GM18868 (cell line): ENCODE data around the gene PFDN5.
"Not testable (repeated sequence)": the region's sequence is repeated elsewhere in the genome, so short reads cannot be mapped to it uniquely, and the experiment has no call there.

Experiments
- ATAC-seq: cut with Tn5 transposase; IDR thresholded peaks from one replicate; pipeline ENCODE4 v1.9.1; 2021; ENCODE audit warnings: mild to moderate bottlenecking, moderate library complexity; ENCODE audit not compliant: unreplicated experiment

The PFDN5 gene

DNA sequence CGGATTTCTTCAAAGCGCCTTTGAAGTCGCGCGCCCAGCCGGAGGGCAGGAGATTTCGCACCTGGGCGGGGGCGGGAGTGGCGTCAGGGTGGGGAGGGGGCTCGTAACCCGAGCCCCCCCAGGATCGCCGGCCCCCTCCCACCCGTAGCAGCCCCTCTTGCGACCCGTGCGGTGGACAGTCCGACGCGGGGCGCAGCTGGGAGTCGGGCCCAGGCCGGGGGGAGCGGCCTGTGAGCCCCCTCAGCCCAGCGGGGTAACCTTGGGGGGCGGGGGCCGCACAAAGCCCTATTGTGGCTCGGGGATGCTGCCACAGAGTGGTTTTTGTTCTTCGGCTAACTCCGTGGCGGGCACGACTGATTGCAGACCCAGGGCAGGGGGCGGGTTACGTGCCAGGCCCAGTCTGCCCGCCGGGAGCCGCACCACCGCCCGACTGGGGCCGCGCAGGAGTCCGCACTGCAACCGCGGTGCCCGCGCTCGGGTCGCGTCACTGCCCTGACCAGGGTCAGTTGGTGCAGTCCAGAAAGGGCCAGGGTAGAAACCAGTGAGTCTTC is 30.2 kb downstream of the PFDN5 start:
- ATAC-seq = no peak

- no peak for ATAC-seq
Observed at GRCh38 chr12:53326460-53327185, 31.3 kb downstream of the PFDN5 start.

GRCh38 chr12:53327435-53328042 is 32.2 kb downstream of the PFDN5 start:
- ATAC-seq = no peak

DNA sequence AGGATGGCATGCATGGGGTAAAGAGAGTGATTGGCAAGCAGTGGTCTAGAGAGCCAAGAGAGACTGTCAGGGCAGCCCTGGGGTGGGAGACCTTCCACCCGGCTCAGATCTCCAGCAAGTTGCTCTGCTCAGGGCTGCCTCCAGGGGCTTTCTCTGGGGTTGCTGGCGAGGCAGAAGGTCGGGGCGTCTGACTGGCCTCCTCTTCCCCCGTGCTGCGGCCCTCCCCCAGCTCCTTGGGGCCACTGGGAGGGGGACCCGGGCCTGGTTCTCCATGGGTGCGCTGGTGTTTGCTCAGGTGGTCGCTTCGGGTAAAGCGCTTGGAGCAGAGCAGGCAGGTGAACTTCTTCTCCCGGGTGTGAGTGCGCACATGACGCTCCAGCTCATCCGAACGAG is 32.7 kb downstream of the PFDN5 start:
- ATAC-seq = no peak

DNA sequence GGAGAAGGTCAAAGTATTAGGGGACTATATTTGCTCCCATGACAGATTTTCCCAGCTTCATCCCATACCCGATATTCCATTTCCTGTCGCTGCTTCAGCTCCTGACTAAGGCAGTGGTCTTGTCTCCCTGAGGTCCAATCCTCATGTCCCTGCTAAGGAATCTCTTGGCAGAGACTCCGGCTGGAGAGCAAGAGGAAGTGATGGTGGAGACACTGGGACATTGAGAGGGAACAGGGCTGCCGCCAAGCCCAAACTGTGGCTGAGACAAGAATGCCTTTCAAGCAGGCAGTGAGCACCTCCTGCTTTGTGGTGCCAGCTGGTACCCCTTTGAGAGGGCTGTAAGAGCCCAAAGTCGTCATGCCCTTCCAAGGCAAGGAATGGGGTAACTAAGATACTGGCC is 35.3 kb downstream of the PFDN5 start:
- no peak for ATAC-seq

GRCh38 chr12:53332339-53332738 is 37.0 kb downstream of the PFDN5 start:
- ATAC-seq = not testable (repeated sequence)

DNA sequence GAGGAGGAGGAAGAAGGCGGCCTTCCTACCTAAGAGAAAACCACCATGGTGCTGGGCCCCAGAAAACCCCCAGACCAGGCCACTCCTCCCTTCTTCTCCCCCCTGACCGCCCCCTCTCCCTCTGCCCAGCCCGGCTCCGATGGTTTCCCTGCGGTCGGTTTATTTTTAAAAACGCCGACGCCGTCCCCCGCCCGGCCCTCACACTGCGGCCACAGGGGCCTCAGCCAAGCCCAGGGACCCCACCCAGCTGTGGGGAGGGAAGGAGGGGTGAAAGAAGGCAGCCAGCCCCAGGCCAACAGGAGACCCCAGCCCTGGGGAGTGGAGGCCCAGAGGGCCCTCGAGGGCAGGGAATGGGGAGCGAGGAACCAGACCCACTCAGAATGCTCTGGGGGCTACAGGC is 37.4 kb downstream of the PFDN5 start:
- no peak for ATAC-seq

DNA sequence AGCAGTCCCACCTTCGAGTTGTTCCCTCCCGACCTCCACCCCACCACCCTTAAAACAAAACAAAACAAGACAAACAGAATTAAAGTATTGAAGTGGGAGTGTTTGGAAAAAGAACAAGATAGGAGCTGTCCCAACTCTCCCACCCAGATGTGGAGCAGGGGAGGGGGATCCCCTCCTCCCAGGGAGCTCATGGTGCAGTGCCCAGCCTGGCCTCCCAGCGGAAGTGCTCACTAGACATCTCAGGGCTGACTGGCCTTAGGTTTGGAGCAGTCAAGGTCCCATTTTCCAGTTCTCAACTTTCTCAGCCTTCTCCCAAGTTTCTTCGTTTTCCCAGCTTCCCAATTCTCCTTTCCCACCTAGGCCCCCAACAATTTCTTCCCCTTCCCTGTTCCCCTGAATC is 37.9 kb downstream of the PFDN5 start:
- ATAC-seq = no peak

DNA sequence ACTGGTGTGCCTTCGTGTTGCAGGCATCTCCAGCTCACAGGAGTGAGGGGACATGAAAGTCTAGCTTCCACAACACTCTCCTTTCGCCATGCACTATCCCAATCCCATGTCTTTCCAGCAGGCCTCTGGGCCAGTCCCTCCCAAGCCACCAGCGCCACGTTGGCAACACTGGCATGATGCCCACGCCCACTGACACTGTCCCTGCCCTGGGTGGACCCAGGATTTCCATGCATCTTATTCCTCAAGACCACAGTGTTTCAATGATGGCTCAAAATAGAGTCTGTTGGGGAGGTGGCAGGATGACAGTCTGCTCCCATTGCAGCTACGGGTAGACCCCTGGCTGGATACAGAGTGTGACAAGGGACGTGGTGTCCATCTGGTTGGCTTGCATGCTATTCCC is 38.5 kb downstream of the PFDN5 start:
- no peak for ATAC-seq

DNA sequence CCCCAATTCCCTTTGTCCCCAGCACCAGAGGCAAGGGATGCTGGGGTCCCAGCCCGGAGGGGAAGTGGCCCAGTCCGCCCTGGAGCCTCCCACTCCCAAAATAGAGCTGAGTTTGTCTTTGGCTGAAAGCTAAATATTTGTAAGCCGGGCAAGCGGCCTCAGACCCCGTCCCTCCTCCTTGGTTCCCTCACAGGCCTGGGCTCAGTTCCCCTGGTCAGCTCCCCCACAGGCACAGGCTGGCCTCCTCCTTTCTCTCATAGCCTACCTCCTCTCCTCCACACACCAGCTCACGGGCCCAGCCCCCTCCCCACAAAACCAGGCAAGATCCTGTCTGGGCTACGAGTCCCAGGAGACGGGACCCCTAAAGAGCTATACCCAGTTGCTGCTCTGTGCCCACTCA is 39.5 kb downstream of the PFDN5 start:
- ATAC-seq = no peak

DNA sequence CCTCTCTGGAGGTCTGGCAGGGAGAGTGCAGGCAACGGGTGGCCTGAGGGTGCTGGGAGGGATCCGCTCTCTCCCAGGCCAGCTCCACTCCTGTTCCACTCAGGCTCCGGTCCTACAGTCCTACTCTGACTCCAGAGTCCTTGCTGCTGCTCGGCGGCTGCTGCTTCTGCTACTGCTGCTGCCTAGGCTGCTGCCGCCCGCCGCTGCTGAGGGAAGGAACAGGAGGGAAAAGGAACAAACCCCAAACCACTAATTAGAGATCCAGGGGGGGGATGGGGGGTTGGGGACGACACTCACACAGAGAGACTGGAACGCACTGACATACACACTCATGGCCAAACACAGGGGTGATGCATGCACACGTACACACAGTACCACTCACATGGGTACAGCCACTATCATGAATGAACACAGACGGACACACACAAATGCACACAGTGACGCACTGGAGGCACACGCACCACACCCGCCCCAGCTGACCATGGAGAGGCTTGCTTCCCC is 40.9 kb downstream of the PFDN5 start, which contains the start of gene SP7:
Gene SP7, minus strand, starts transcription at position 174 of the 501 bp plus-strand sequence. CDS start 708 bp downstream, outside the sequence.
- no peak for ATAC-seq

GRCh38 chr12:53338017-53338416 is 42.7 kb downstream of the PFDN5 start:
- no peak for ATAC-seq

GRCh38 chr12:53338916-53339315 is 43.6 kb downstream of the PFDN5 start:
- no peak for ATAC-seq

- ATAC-seq = no peak
Observed at GRCh38 chr12:53340398-53340797, 45.1 kb downstream of the PFDN5 start.

- ATAC-seq = no peak
Observed at GRCh38 chr12:53343449-53343848, 48.1 kb downstream of the PFDN5 start.

GRCh38 chr12:53343969-53344368 is 48.6 kb downstream of the PFDN5 start:
- no peak for ATAC-seq

GRCh38 chr12:53344487-53344823 is 49.1 kb downstream of the PFDN5 start:
- ATAC-seq = no peak

DNA sequence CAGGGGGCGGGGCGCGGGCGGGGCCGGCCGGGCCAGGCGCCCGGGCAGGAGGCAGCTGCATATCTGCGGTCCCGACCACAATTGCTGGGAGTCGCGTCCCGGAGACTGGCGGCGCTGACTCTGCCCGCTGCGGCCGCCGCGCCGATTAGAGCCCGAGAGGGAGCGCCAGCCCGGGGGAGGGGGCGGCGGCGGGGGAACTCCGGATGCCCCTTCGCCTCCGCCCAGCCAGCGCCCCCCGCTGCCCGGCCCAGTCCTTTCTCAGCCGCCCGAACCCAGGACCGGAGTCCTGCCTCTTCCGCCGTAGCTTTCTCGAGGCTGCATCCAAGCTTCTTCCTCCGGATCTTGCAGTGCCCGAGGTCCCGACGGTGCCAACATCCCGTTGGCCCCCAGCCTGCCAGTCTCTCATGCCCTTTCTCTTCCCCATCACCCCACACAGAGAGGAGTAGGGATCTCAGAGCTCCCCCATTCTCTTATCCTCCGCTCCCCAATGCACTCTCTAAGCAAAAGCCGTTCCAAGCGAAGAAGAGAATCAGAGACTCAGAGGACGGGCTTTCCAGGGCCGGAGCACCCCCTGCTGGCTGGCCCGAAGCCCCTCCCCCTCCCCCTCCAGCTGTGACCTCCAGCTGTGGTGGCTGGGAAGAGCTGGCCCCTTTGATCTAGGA is 49.6 kb downstream of the PFDN5 start:
- no peak for ATAC-seq

GRCh38 chr12:53345486-53346188 is 50.3 kb downstream of the PFDN5 start:
- ATAC-seq = no peak

- no peak for ATAC-seq
Observed at GRCh38 chr12:53346491-53346890, 51.1 kb downstream of the PFDN5 start.

DNA sequence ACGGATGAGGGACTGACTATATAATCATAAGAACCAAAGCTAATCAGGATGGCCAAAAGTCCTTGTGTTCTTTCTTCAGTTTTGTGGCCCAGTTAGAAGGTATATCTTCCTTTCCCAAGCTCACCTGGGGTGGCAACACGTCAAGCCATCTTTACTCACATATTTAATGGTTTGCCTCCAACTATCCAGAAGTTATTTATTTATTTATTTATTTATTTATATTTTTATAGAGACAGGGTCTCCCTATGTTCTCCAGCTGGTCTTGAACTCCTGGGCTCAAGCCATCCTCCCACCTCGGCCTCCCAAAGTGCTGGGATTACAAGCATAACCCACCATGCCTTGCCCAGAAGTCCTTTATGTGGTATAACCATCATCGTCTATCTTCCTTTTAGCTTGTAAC is 52.6 kb downstream of the PFDN5 start:
- no peak for ATAC-seq
